ENCODE results near the gene SPATA32. TPM values are rescaled to one million over a fixed set of nuclear protein-coding genes. Genes with fewer than 3 reads are reported as not detected.
A peak's percentile ranks its signal among the peaks of the same experiment; 100 is the strongest.

SPATA32 gene
- total RNA-seq, 1 donor from 2014 or later: not detected

GRCh38 chr17:45274033-45274432 lies 12.1 kb upstream of the SPATA32 start:
- no peak for DNase-seq (ENCODE audit: low spot score in 2 of 2)
- Histone ChIP-seq H3K9me3 (no peaks in the 10 kb centered on the region), H3K36me3 (peaks cover 39 to 52% of the 10 kb centered on the region in 2 donors), H3K27ac (no peak overlapping the region), H3K4me3 (no peak overlapping the region), H3K4me1 (peaks cover 0 to 11% of the 10 kb centered on the region in 2 donors), H3K27me3 (no peaks in the 10 kb centered on the region)
- no peak for TF ChIP-seq CTCF (IDR thresholded peaks at IDR 0.05)
- intact Hi-C loops (cut with DNase I): no loop called here

DNA sequence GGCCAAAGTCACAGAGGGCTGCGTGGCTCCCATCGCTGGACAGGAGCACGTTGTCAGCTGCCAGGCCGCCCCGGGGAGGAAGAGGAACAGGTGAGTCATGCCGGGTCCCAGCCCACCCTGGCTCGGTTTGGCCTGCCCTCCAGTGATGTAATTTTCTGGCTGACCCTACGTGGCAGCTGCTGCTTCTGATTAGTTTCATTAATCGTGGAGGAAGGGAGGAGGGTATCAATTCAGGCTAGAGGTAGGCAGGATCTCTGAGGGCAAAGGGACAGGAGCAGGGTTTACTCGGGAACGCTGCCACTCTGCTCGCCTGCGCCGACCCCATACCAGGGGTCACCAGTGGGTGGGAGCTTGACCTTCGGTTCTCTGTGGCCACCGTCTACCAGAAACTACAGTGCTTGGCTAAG lies 11.7 kb upstream of the SPATA32 start:
- peaks cover 0 to 11% of the 10 kb centered on the region in 2 donors for H3K4me1 ChIP-seq
- H3K4me3 ChIP-seq: no peak overlapping the region
- peaks cover 43 to 57% of the 10 kb centered on the region in 2 donors for H3K36me3 ChIP-seq
- H3K27ac ChIP-seq: no peak overlapping the region
- TF ChIP-seq CTCF (IDR thresholded peaks at IDR 0.05): no peak
- H3K9me3 ChIP-seq: no peaks in the 10 kb centered on the region
- no peak for DNase-seq (ENCODE audit: low spot score in 2 of 2)
- intact Hi-C loops (cut with DNase I): no loop called here
- no peaks in the 10 kb centered on the region for H3K27me3 ChIP-seq

DNA sequence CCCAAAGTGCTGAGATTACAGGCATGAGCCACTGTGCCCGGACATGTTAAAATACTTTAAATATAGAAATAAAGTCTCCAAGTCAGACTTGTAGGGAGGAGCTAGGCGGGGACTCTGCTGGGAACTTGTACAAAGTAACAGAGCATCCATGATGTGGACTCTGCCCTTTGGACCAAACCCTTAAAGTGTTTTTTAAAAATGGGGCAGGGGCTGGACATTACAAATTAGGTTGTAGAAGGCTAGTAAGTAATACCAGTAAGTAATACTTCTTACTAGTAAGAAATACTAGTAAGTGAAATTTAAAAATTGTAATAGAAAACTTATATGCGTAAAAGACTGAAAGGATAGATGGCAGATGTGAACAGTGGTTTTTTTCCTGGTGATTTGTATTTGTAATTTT lies 9.7 kb upstream of the SPATA32 start:
- Histone ChIP-seq H3K4me1 (no peaks in the 10 kb centered on the region), H3K9me3 (no peaks in the 10 kb centered on the region), H3K27me3 (no peaks in the 10 kb centered on the region), H3K36me3 (peaks cover 58 to 76% of the 10 kb centered on the region in 2 donors), H3K27ac (no peak overlapping the region), H3K4me3 (no peak overlapping the region)
- intact Hi-C loops (cut with DNase I): no loop called here
- no peak for DNase-seq (ENCODE audit: low spot score in 2 of 2)
- TF ChIP-seq CTCF (IDR thresholded peaks at IDR 0.05): no peak

- Histone ChIP-seq H3K27me3 (no peaks in the 10 kb centered on the region), H3K27ac (no peak overlapping the region), H3K4me1 (no peaks in the 10 kb centered on the region), H3K36me3 (peaks cover 58 to 80% of the 10 kb centered on the region in 2 donors), H3K9me3 (no peaks in the 10 kb centered on the region), H3K4me3 (no peak overlapping the region)
- no peak for DNase-seq (ENCODE audit: low spot score in 2 of 2)
- TF ChIP-seq CTCF (IDR thresholded peaks at IDR 0.05): peak in 2 of 3 experiments; percentile 25 to 35
- intact Hi-C loops (cut with DNase I): no loop called here
Observed at GRCh38 chr17:45270828-45271418, 9.0 kb upstream of the SPATA32 start.

GRCh38 chr17:45269912-45270311 lies 8.0 kb upstream of the SPATA32 start:
- Histone ChIP-seq H3K27ac (no peak overlapping the region), H3K4me1 (no peaks in the 10 kb centered on the region), H3K9me3 (no peaks in the 10 kb centered on the region), H3K36me3 (peaks cover 61 to 83% of the 10 kb centered on the region in 2 donors), H3K4me3 (no peak overlapping the region), H3K27me3 (no peaks in the 10 kb centered on the region)
- no peak for DNase-seq (ENCODE audit: low spot score in 2 of 2)
- intact Hi-C loops (cut with DNase I): no loop called here
- no peak for TF ChIP-seq CTCF (IDR thresholded peaks at IDR 0.05)
